K562 (cell line): ENCODE measurements around the gene LANCL3. TPM values are rescaled to one million over a fixed set of nuclear protein-coding genes. Genes with fewer than 3 reads are reported as not detected.

Source experiments
- ATAC-seq: fragments of 200-7000 bp; cut with Tn5 transposase; 3 replicates; pipeline ENCODE4 v1.9.1; 2020; ENCODE audit warnings: moderate library complexity
- BruUV-seq: library from RNA; stranded (reverse); fragments of 400-500 nt; replicated peaks from 2 replicates; lab custom pipeline; 2021; lab: Mats Ljungman, UMichigan
- CTCF ChIA-PET: fragments of 300-600 bp; formaldehyde crosslinking; extraction: SDS; loops from one replicate; lab custom pipeline; 2021; ENCODE audit warnings: low intra/inter-chr PET ratio; lab: Yijun Ruan, JAX
- POLR2A ChIA-PET: fragments of 300-600, 350-650 bp; sonication (Branson Sonifier 250); formaldehyde crosslinking; extraction: SDS; loops from one replicate; lab custom pipeline; 2021; ENCODE audit warnings: antibody characterized with exemption, inconsistent platforms; lab: Yijun Ruan, JAX
- DNase-seq, 4 experiments: peaks; one replicate each; pipeline versions ENCODE4 v3.0.0 to v3.0.0-alpha.2; 2011 to 2018; ENCODE audit warnings: low spot score in 3 of 4, mixed read lengths in 3 of 4; ENCODE audit errors: extremely low read depth in 1 of 4
- FAIRE-seq: peaks from 2 replicates; lab custom pipeline; 2011; peaks lifted over from hg19 to GRCh38; lab: Jason Lieb, UNC
- H2AFZ ChIP-seq: 2 replicates; pipeline ENCODE4 v1.6.0; 2011; ENCODE audit warnings: low read depth, low read length, control low read depth, inconsistent platforms
- H3K27ac ChIP-seq: fragments of 200-600 bp; 3 replicates; pipeline ENCODE4 v1.8.0; 2011; ENCODE audit warnings: low read depth, mild to moderate bottlenecking, control low read depth, inconsistent platforms, low read length, moderate library complexity, mixed read lengths; ENCODE audit errors: extremely low read depth
- H3K27me3 ChIP-seq, 2 experiments: fragments of 300-600 bp in 1 of 2; 2 replicates in 1 of 2; 3 replicates in 1 of 2; pipeline versions ENCODE4 v1.6.0 to v1.8.0; 2011; ENCODE audit warnings: inconsistent platforms in 2 of 2, low read length in 2 of 2, mild to moderate bottlenecking in 1 of 2, mixed read lengths in 1 of 2, moderate library complexity in 1 of 2; ENCODE audit not compliant: control insufficient read depth in 2 of 2, insufficient read depth in 2 of 2
- H3K36me3 ChIP-seq: fragments of 300-600 bp; 3 replicates; pipeline ENCODE4 v1.8.0; 2011; ENCODE audit warnings: mild to moderate bottlenecking, low read length, inconsistent platforms; ENCODE audit not compliant: control insufficient read depth, insufficient read depth
- H3K4me1 ChIP-seq, 2 experiments: fragments of 200-600 bp in 1 of 2; replicated peaks in 1 of 2; 2 replicates in 1 of 2; 3 replicates in 1 of 2; pipeline versions ENCODE4 v1.5.1 to v1.8.0; 2011; ENCODE audit warnings: inconsistent platforms in 2 of 2, low read length in 2 of 2, mild to moderate bottlenecking in 1 of 2, mixed read lengths in 1 of 2, moderate library complexity in 1 of 2; ENCODE audit not compliant: control insufficient read depth in 2 of 2, insufficient read depth in 2 of 2
- H3K4me2 ChIP-seq: 2 replicates; pipeline ENCODE4 v1.6.1; 2011; ENCODE audit warnings: low read length, control low read depth, inconsistent platforms, mixed read lengths; ENCODE audit not compliant: insufficient read depth
- H3K4me3 ChIP-seq: fragments of 200-600 bp; sonication (generic), shearing (Covaris generic); 2 replicates; pipeline ENCODE4 v1.5.1; 2016; ENCODE audit warnings: control low read depth, inconsistent platforms
- H3K79me2 ChIP-seq: fragments of 200-600 bp; 3 replicates; pipeline ENCODE4 v1.8.0; 2011; ENCODE audit warnings: low read length, inconsistent platforms; ENCODE audit not compliant: control insufficient read depth, insufficient read depth
- H3K9ac ChIP-seq, 2 experiments: 2 replicates each; pipeline versions ENCODE4 v1.6.0 to v1.6.1; 2011; ENCODE audit warnings: low read depth in 2 of 2, low read length in 2 of 2, control low read depth in 1 of 2, inconsistent platforms in 1 of 2, mild to moderate bottlenecking in 1 of 2, mixed read lengths in 1 of 2; ENCODE audit not compliant: insufficient read depth in 1 of 2
- H3K9me1 ChIP-seq: one replicate; pipeline ENCODE4 v1.6.0; 2011; ENCODE audit warnings: inconsistent platforms, mild to moderate bottlenecking, low read length, moderate library complexity; ENCODE audit not compliant: control insufficient read depth, insufficient read depth
- H3K9me3 ChIP-seq: replicated peaks from 2 replicates; pipeline ENCODE4 v1.5.1; 2011; ENCODE audit warnings: low read depth, low read length, inconsistent platforms; ENCODE audit not compliant: control insufficient read depth, insufficient read depth
- H4K20me1 ChIP-seq: replicated peaks from 2 replicates; pipeline ENCODE4 v1.6.1; 2011; ENCODE audit warnings: low read length, inconsistent platforms, mixed read lengths; ENCODE audit not compliant: control insufficient read depth, insufficient read depth
- BRD4 ChIP-seq: fragments of 200-600 bp; sonication (generic); IDR thresholded peaks from 2 replicates; pipeline ENCODE4 v1.6.1; 2017; ENCODE audit warnings: inconsistent platforms
- CC2D1A ChIP-seq: fragments of 450-650 bp; IDR thresholded peaks from 2 replicates; pipeline ENCODE4 v1.6.1; 2017; ENCODE audit warnings: mild to moderate bottlenecking
- FOXJ2 ChIP-seq: fragments of 200-800 bp; sonication (Bioruptor generic); IDR thresholded peaks from 2 replicates; pipeline ENCODE4 v1.6.1; 2016; ENCODE audit warnings: missing genetic modification characterization, missing compliant biosample characterization
- MECOM ChIP-seq: fragments of 250-450 bp; sonication (Bioruptor Pico); IDR thresholded peaks from 2 replicates; pipeline ENCODE4 v1.8.0; 2022; ENCODE audit warnings: inconsistent platforms
- SMARCA5 ChIP-seq: fragments of 450-650 bp; IDR thresholded peaks from 2 replicates; pipeline ENCODE4 v1.6.1; 2016
- SMARCE1 ChIP-seq: fragments of 450-650 bp; IDR thresholded peaks from 2 replicates; pipeline ENCODE4 v1.7.1; 2016; ENCODE audit warnings: mild to moderate bottlenecking
- STAT6 ChIP-seq: sonication (generic); formaldehyde crosslinking; IDR thresholded peaks from 2 replicates; pipeline ENCODE4 v1.8.1; 2023; ENCODE audit warnings: mild to moderate bottlenecking, missing genetic modification reagents
- ZFP91 ChIP-seq: sonication (generic); formaldehyde crosslinking; IDR thresholded peaks from 2 replicates; pipeline ENCODE4 v1.8.0; 2022; ENCODE audit warnings: mild to moderate bottlenecking, missing genetic modification reagents
- ZSCAN32 ChIP-seq: fragments of 450-650 bp; formaldehyde crosslinking; IDR thresholded peaks from 2 replicates; pipeline ENCODE4 v1.4.0; 2020; ENCODE audit warnings: mild to moderate bottlenecking, moderate library complexity
- WGBS: fragments of 100-300 bp; shearing (Covaris generic); methylation state at CpG from one replicate; pipeline ENCODE4 v1.1.6; 2016; ENCODE audit warnings: low coverage, mixed read lengths; ENCODE audit not compliant: insufficient coverage; ENCODE audit errors: missing lambda C conversion rate; 5-methylcytosine and 5-hydroxymethylcytosine counted together
- in situ Hi-C: fragments of 300-500 bp; cut with MboI; formaldehyde crosslinking; loops from 4 replicates; pipeline ENCODE4 v1.15.0; 2018; ENCODE audit warnings: inconsistent platforms, mixed read lengths
- intact Hi-C: fragments of 100-400 bp; cut with micrococcal nuclease; formaldehyde crosslinking; loops from 2 replicates; pipeline ENCODE4 v1.14.2; 2022
- polyA plus RNA-seq, 8 experiments: library from polyadenylated mRNA; depleted of rRNA in 4 of 8; stranded (reverse) in 5 of 8; unstranded in 3 of 8; fragments of >200 nt; fragmentation: Nextera tagmentation in 2 of 8; fragmentation: Illumina TruSeq in 1 of 8; extraction: Ambion mirVana in 2 of 8; extraction: Trizol in 1 of 8; gene quantifications; 2 replicates each; pipeline versions ENCODE4 v1.2.1 to v1.2.3, GENCODE V29; 2011 to 2014; ENCODE audit warnings: inconsistent platforms in 1 of 8, missing spikeins in 1 of 8
- total RNA-seq, 7 experiments: library from RNA; depleted of rRNA in 6 of 7; stranded (reverse); fragments of >200 nt in 6 of 7; fragmentation: Illumina TruSeq in 2 of 7; extraction: Trizol in 2 of 7; gene quantifications; 2 replicates each; pipeline versions ENCODE4 v1.2.1 to v1.2.3, GENCODE V29; 2011 to 2021; ENCODE audit warnings: low replicate concordance in 1 of 7
- TF ChIP-seq, protein P1 (sequence below): fragments of 450-650 bp; IDR thresholded peaks from 2 replicates; pipeline ENCODE4 v1.6.1; 2016; ENCODE audit warnings: missing biosample characterization, missing genetic modification characterization
- TF ChIP-seq, protein P2 (sequence below): fragments of 450-650 bp; IDR thresholded peaks from 2 replicates; pipeline ENCODE4 v1.6.1; 2017; ENCODE audit warnings: mild to moderate bottlenecking, moderate library complexity

Gene LANCL3
- total and polyA plus RNA-seq, 9 of the 15 experiments (the other 6 are each of a cell fraction or from before 2014, with no cell fraction given): 0.41 to 1.5 (median 0.58) TPM

DNA sequence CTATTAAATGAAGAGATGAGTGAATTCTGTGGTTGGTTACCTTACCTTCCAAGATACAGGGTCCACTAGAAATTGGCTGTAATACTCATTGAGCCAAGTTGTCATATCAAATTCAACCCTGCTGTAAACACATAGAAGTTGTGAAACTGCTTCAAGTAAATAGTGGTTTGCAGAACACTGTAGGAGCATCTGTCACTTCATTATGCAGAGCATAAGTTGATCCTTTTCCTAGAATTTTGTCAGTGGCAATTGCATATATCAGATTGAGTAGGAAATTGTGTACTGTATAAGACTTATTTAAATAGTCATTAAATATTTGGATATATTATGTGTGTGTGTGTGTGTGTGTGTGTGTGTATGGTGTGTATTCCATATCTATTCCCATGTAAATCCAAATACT, 105.3 kb downstream of the LANCL3 start:
- ATAC-seq (no peak), DNase-seq (no peak), FAIRE-seq (no peak)
- Histone ChIP-seq H3K9ac (no peak overlapping the region), H2AFZ (no peak overlapping the region), H4K20me1 (no peaks in the 10 kb centered on the region), H3K27me3 (no peaks in the 10 kb centered on the region), H3K27ac (no peak overlapping the region), H3K4me2 (no peak overlapping the region), H3K4me1 (peaks cover 0 to 17% of the 10 kb centered on the region in 2 experiments; a peak in 2 of 5 replicates), H3K9me3 (no peaks in the 10 kb centered on the region), H3K9me1 (no peaks in the 10 kb centered on the region), H3K36me3 (no peaks in the 10 kb centered on the region), H3K79me2 (no peaks in the 10 kb centered on the region), H3K4me3 (no peak overlapping the region)
- CTCF ChIA-PET: no interaction called here
- TF ChIP-seq ZFP91: no peak
- POLR2A ChIA-PET: no interaction called here
- in situ Hi-C loops: no loop called here
- no TSS peak for BruUV-seq
- intact Hi-C loops: no loop called here

GRCh38 chrX:37677243-37677642, 105.8 kb downstream of the LANCL3 start:
- ChIA-PET POLR2A (no interaction called here), CTCF (no interaction called here)
- in situ Hi-C loops (no loop called here), intact Hi-C loops (no loop called here)
- Histone ChIP-seq H2AFZ (no peak overlapping the region), H3K27ac (no peak overlapping the region), H3K4me2 (no peak overlapping the region), H3K79me2 (no peaks in the 10 kb centered on the region), H3K9me3 (no peaks in the 10 kb centered on the region), H3K27me3 (no peaks in the 10 kb centered on the region), H3K4me3 (no peak overlapping the region), H4K20me1 (no peaks in the 10 kb centered on the region), H3K4me1 (peaks cover 0 to 17% of the 10 kb centered on the region in 2 experiments; a peak in 2 of 5 replicates), H3K9me1 (no peaks in the 10 kb centered on the region), H3K9ac (no peak overlapping the region), H3K36me3 (no peaks in the 10 kb centered on the region)
- BruUV-seq: no TSS peak
- DNase-seq (no peak), ATAC-seq (no peak), FAIRE-seq (no peak)
- WGBS: 8% methylated on average over 1 of the region's 1 CpG
- TF ChIP-seq, protein P1, sequence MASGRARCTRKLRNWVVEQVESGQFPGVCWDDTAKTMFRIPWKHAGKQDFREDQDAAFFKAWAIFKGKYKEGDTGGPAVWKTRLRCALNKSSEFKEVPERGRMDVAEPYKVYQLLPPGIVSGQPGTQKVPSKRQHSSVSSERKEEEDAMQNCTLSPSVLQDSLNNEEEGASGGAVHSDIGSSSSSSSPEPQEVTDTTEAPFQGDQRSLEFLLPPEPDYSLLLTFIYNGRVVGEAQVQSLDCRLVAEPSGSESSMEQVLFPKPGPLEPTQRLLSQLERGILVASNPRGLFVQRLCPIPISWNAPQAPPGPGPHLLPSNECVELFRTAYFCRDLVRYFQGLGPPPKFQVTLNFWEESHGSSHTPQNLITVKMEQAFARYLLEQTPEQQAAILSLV: no peak
- TF ChIP-seq MECOM (CRISPR knock-in tag): no peak
- TF ChIP-seq FOXJ2 (tag): no peak
- TF ChIP-seq CC2D1A: no peak
- TF ChIP-seq, protein P2, sequence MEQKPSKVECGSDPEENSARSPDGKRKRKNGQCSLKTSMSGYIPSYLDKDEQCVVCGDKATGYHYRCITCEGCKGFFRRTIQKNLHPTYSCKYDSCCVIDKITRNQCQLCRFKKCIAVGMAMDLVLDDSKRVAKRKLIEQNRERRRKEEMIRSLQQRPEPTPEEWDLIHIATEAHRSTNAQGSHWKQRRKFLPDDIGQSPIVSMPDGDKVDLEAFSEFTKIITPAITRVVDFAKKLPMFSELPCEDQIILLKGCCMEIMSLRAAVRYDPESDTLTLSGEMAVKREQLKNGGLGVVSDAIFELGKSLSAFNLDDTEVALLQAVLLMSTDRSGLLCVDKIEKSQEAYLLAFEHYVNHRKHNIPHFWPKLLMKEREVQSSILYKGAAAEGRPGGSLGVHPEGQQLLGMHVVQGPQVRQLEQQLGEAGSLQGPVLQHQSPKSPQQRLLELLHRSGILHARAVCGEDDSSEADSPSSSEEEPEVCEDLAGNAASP: no peak
- TF ChIP-seq STAT6 (CRISPR knock-in tag): no peak
- no peak for TF ChIP-seq ZSCAN32 (CRISPR knock-in tag)
- TF ChIP-seq BRD4: no peak
- TF ChIP-seq SMARCE1: no peak
- no peak for TF ChIP-seq SMARCA5
